GM21529 (cell line): ENCODE measurements around the gene IL12A.

ENCODE experiments used
- ATAC-seq: cut with Tn5 transposase; IDR thresholded peaks from one replicate; pipeline ENCODE4 v1.9.1; 2021; ENCODE audit not compliant: unreplicated experiment

The IL12A gene

GRCh38 chr3:159988617-159989271 lies at the start of gene IL12A:
TSS of gene IL12A (plus strand) at chr3:159988835.
- ATAC-seq = peak; percentile 95

- peak; percentile 77 for ATAC-seq
Observed at GRCh38 chr3:159941038-159942000, 47.3 kb upstream of the IL12A start.

- ATAC-seq = no peak
Observed at GRCh38 chr3:159944781-159945180, 43.9 kb upstream of the IL12A start.

GRCh38 chr3:159945930-159946329 lies 42.7 kb upstream of the IL12A start:
- ATAC-seq = no peak

GRCh38 chr3:159947220-159947619 lies 41.4 kb upstream of the IL12A start:
- ATAC-seq = no peak

- no peak for ATAC-seq
Observed at GRCh38 chr3:159948429-159949144, 40.0 kb upstream of the IL12A start.

GRCh38 chr3:159950156-159950898 lies 38.3 kb upstream of the IL12A start:
- peak; percentile 89 for ATAC-seq

GRCh38 chr3:159951540-159951939 lies 37.1 kb upstream of the IL12A start:
- ATAC-seq = no peak

- ATAC-seq = no peak
Observed at GRCh38 chr3:159953325-159954085, 35.1 kb upstream of the IL12A start.

GRCh38 chr3:159960188-159961148 lies 28.2 kb upstream of the IL12A start:
- ATAC-seq = no peak

GRCh38 chr3:159964166-159964973 lies 24.3 kb upstream of the IL12A start:
- ATAC-seq = peak; percentile 100

- no peak for ATAC-seq
Observed at GRCh38 chr3:159971311-159971710, 17.3 kb upstream of the IL12A start.

- no peak for ATAC-seq
Observed at GRCh38 chr3:159977295-159977694, 11.3 kb upstream of the IL12A start.

GRCh38 chr3:159978353-159978752 lies 10.3 kb upstream of the IL12A start:
- ATAC-seq = peak; percentile 94

- no peak for ATAC-seq
Observed at GRCh38 chr3:159978918-159979703, 9.5 kb upstream of the IL12A start.

- no peak for ATAC-seq
Observed at GRCh38 chr3:159982442-159982974, 6.1 kb upstream of the IL12A start.

GRCh38 chr3:159987291-159987711 lies 1.3 kb upstream of the IL12A start:
- no peak for ATAC-seq
